Astrocyte (in vitro differentiated cells and primary cell): ENCODE measurements around the gene KIAA0513.

Experiments
- CTCF ChIP-seq: IDR thresholded peaks from 2 replicates; pipeline ENCODE4 v1.5.1; 2011; ENCODE audit warnings: low read depth, mild to moderate bottlenecking, inconsistent platforms, low read length, moderate library complexity; ENCODE audit not compliant: insufficient read depth
- EZH2 ChIP-seq: IDR thresholded peaks from 2 replicates; pipeline ENCODE4 v1.6.1; 2012; ENCODE audit warnings: mild to moderate bottlenecking, low read length, inconsistent platforms; ENCODE audit not compliant: insufficient read depth

GRCh38 chr16:85067024-85067423 lies 39.4 kb downstream of the KIAA0513 start:
- no peak for TF ChIP-seq CTCF
- TF ChIP-seq EZH2: no peak
